Amygdala (tissue), 56 donors: ENCODE measurements around the gene RTTN.
"Not testable (repeated sequence)": the region's sequence is repeated elsewhere in the genome, so short reads cannot be mapped to it uniquely, and the experiment has no call there.

Experiments
- DNase-seq, 56 donors: peaks; one replicate each; lab custom pipeline; 2025; lab: John Stamatoyannopoulos, UW

RTTN gene

GRCh38 chr18:70205421-70206397 is at the start of gene RTTN:
Gene RTTN (minus strand): TSS chr18:70205687. CDS start chr18:70205658, 29 bp downstream.
- DNase-seq = peak; percentile 82 to 99 (median 93)

- DNase-seq = no peak
These were observed 45.3 kb upstream of the RTTN start for GRCh38 chr18:70250781-70251180.

GRCh38 chr18:70249861-70250260 is 44.4 kb upstream of the RTTN start:
- not testable (repeated sequence) for DNase-seq

- no peak for DNase-seq
These were observed 43.6 kb upstream of the RTTN start for GRCh38 chr18:70249118-70249517.

GRCh38 chr18:70246061-70246466 is 40.6 kb upstream of the RTTN start:
- DNase-seq = no peak

- DNase-seq = no peak
These were observed 37.8 kb upstream of the RTTN start for GRCh38 chr18:70243131-70243929.

- not testable (repeated sequence) for DNase-seq
These were observed 31.4 kb upstream of the RTTN start for GRCh38 chr18:70236921-70237320.

GRCh38 chr18:70235478-70235877 is 30.0 kb upstream of the RTTN start:
- DNase-seq = no peak

- DNase-seq = peak in 2 of 56 donors; percentile 8 to 20
These were observed 29.4 kb upstream of the RTTN start for GRCh38 chr18:70234667-70235459.

GRCh38 chr18:70233974-70234373 is 28.5 kb upstream of the RTTN start:
- no peak for DNase-seq

- no peak for DNase-seq
These were observed 26.8 kb upstream of the RTTN start for GRCh38 chr18:70232261-70232660.

- no peak for DNase-seq
These were observed 24.2 kb upstream of the RTTN start for GRCh38 chr18:70229639-70230038.

- DNase-seq = no peak
These were observed 23.0 kb upstream of the RTTN start for GRCh38 chr18:70228536-70228935.

GRCh38 chr18:70227438-70227837 is 22.0 kb upstream of the RTTN start:
- no peak for DNase-seq

- peak in 3 of 56 donors; percentile 5 to 13 (median 12) for DNase-seq
These were observed 16.4 kb upstream of the RTTN start for GRCh38 chr18:70221915-70222278.

- peak in 13 of 56 donors; percentile 4 to 52 (median 15) for DNase-seq
These were observed 15.8 kb upstream of the RTTN start for GRCh38 chr18:70221156-70221914.

GRCh38 chr18:70220628-70221027 is 15.1 kb upstream of the RTTN start:
- DNase-seq = no peak

GRCh38 chr18:70219688-70220087 is 14.2 kb upstream of the RTTN start:
- no peak for DNase-seq

GRCh38 chr18:70216788-70217187 is 11.3 kb upstream of the RTTN start:
- no peak for DNase-seq

- no peak for DNase-seq
These were observed 1.7 kb upstream of the RTTN start for GRCh38 chr18:70207181-70207580.
